Activated CD4-positive, alpha-beta T cell treated with anti-CD3 and anti-CD28 coated beads, Interleukin-2, amount 50 U/mL, for 24 hours (primary cell): Measurements from ENCODE around the gene LHPP.

Experiments
- DNase-seq, 2 donors: peaks; one replicate each; pipeline ENCODE4 v3.0.0-alpha.2; 2020; ENCODE audit warnings: low read depth in 1 of 2, low spot score in 1 of 2

The LHPP gene

GRCh38 chr10:124496150-124496549 lies 34.5 kb downstream of the LHPP start:
- DNase-seq: no peak

- no peak for DNase-seq
Observed at GRCh38 chr10:124496620-124497019, 35.0 kb downstream of the LHPP start.

GRCh38 chr10:124497196-124497881 lies 35.7 kb downstream of the LHPP start:
- no peak for DNase-seq

DNA sequence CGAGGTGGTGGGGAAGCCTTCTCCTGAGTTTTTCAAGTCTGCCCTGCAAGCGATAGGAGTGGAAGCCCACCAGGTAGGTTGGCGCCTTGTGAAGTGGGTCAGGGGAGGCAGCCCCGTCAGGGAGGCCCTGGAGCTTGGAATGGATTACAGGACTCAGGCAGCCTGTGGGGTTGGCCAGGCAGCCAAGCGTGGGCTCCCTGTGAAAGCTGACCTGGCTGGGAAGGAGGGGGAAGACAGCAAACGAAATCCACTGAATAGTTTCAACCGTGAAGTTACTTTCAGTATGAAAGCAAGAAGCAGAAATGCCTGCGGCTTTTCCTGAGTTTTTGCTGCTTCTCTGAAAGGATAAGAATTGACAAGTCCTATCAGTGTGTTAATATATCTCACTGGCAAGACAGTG lies 36.4 kb downstream of the LHPP start:
- DNase-seq: no peak

DNA sequence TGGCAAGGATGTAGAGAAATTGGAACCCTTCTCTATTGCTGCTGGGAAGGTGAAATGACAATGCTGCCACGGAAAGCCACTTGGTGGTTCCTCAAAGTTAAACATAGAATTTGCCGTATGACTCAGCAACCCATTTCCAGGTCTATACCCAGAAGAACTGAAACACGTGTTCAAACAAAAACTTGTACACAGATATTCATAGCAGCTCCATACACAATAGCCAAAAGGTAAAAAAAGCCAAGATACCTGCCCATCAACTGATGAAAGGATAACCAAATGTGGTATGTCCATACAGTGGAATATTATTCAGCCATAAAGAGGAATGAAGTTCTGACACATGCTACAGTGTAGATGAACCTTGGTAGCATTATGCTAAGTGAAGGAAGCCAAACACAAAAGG lies 39.1 kb downstream of the LHPP start:
- DNase-seq: no peak

- DNase-seq: no peak
Observed at GRCh38 chr10:124504711-124505110, 43.1 kb downstream of the LHPP start.

- DNase-seq: no peak
Observed at GRCh38 chr10:124505279-124505678, 43.7 kb downstream of the LHPP start.

- no peak for DNase-seq
Observed at GRCh38 chr10:124508070-124508667, 46.5 kb downstream of the LHPP start.

DNA sequence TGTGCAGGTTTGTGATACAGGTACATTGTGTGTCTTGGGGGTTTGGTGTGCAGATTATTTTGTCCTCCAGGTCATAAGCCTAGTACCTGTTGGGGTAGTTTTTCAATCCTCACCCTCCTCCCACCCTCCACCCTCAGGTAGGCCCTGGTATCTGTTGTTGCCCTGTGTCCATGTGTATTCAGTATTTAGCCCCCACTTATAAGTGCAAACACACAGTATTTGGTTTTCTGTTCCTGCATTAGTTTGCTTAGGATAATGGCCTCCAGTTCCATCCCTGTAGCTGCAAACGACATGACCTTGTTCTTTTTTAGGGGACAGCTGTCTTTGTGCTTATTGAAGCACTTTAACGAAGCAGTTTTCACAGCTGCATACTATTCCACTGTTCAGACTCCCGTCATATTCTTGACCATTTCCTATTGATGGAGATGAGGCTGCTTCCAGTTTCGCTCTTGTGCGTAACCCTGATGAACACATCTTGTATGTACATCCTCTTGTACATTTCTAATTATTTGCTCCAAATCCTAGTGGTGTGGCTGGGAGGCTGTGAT lies 47.4 kb downstream of the LHPP start:
- DNase-seq: no peak

- DNase-seq: no peak
Observed at GRCh38 chr10:124509880-124510632, 48.4 kb downstream of the LHPP start.

GRCh38 chr10:124510759-124511158 lies 49.1 kb downstream of the LHPP start:
- no peak for DNase-seq

DNA sequence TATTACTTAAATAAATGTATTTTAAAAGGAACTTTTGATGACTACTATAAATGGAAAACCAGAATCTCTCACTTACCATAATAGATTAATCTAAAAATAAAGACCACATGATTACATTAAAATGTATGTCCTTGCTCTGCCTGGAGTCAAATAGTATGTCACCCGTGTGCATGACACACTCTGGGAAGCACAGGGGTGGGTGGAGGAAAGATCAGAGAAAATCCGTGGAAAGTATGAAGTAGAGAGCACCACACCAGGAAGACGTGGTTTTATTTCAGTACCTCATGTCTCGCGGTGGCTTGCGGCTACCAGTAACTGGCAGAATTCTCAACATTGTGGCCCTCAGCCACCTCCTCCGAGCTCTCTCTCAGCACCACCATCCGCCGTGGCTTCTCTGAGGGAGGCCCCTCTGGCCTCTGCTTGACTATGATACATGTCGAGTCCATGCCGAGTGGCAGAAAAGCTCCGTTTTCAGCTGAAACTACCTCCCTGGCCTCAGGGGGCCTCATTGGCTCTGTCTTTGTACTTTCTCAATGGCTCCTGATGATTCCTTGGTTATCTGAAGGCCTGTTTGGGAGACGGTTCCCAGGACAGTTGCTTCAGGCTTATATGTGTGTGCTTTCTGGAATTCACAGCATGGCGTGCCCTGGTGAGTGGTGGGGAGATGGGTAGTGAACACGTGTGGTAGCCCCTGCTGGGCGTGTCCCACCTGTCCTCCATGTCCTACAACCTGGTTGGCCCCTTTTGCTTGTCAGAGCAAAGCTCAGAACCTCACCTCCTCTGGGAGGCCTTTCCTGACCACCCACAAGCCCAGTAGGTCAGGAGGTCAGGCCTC lies 49.8 kb downstream of the LHPP start:
- DNase-seq: no peak

DNA sequence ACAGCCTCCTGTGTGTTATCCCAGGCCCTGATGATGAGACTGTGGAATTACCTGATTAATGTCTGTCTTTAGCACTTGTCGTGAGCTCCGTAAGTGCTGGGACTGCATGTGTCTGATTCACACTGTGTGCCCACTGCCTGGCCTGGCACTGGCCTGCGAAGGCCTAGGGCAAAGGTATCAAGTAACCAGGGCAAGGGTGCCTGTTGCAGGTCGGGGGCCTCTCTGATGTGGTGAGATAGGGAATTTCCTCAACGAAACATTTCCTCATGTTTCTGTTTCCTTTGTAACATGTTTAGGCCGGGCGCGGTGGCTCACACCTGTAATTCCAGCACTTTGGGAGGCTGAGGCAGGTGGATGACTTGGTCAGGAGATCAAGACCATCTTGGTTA lies 50.4 kb downstream of the LHPP start:
- DNase-seq: no peak

- DNase-seq: no peak
Observed at GRCh38 chr10:124512600-124512999, 51.0 kb downstream of the LHPP start.

DNA sequence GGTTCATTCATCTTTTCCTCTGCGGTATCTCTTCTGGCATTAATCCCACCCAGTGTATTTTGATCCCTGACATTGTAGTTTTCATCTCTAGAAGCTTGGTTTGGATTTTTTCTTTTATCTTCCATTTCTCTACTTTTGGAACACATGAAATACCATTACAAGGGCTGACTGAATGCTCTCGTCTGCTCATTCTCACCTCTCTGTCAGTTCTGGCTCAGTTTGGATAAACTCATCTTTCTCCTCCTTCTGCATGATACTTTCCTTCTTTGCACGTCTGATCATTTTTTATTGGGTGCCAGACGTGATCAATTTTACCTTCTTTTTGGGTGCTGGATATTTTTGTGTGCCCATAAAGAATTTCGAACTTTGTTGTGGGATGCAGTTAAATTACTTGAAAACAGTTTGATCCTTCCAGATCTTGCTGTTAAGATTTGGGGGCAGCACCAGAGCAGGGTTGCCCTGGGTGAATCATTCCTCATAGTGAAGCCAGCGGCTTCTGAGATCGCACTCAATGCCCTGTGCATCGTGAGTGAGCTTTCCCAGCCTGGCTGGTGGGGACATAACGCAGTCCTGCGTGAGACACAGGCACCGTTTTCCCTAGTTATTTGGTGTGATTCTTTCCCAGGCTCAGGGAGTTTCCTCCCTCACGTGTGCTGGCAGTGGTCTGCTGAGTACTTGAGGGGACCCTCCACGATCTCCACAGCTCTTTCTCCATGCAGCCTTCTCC lies 53.8 kb downstream of the LHPP start:
- no peak for DNase-seq

DNA sequence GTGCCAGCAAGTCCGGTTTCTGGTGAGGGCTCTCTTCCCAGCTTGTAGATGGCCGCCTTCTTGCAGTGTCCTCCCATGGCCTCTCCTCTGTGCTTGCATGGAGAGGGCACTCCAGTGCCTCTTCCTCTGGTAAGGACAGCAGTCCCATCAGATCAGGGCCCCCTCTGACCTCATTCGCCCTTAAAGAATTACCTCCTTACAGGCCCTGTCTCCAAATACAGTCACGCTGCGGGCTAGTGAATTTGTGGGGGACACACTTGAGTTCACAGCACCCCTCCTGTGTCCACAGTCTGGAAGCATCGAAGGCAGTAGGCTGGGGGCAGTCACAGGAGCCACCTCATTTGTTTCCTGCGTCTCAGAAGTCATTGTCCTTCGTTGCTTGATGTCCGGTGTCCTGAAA lies 54.6 kb downstream of the LHPP start:
- no peak for DNase-seq

- DNase-seq: no peak
Observed at GRCh38 chr10:124516746-124517397, 55.2 kb downstream of the LHPP start.

- DNase-seq: no peak
Observed at GRCh38 chr10:124517461-124517860, 55.8 kb downstream of the LHPP start.

- no peak for DNase-seq
Observed at GRCh38 chr10:124517931-124518330, 56.3 kb downstream of the LHPP start.

- DNase-seq: no peak
Observed at GRCh38 chr10:124518366-124518765, 56.7 kb downstream of the LHPP start.
